Neural cell (in vitro differentiated cells): ENCODE data around the gene SEC24D. TPM values are rescaled to one million over a fixed set of nuclear protein-coding genes. Genes with fewer than 3 reads are reported as not detected.

Experiments
- H2AFZ ChIP-seq: fragments of 200-600, 300-800 bp; sonication (generic), shearing (Covaris generic); 2 replicates; pipeline ENCODE4 v1.6.0; 2014; ENCODE audit warnings: low read depth, mild to moderate bottlenecking, antibody characterized with exemption, low read length, moderate library complexity
- H3F3A ChIP-seq: fragments of 200-600 bp; shearing (Covaris generic); 2 replicates; pipeline ENCODE4 v1.6.1; 2016; ENCODE audit warnings: mild to moderate bottlenecking, moderate library complexity, mixed read lengths, antibody characterized with exemption, low read length; ENCODE audit not compliant: insufficient read depth, poor library complexity, severe bottlenecking
- H3K27ac ChIP-seq: fragments of 200-600, 300-800 bp; sonication (generic), shearing (Covaris generic); 2 replicates; pipeline ENCODE4 v1.5.1; 2014; ENCODE audit warnings: mild to moderate bottlenecking, low read length, moderate library complexity
- H3K27me3 ChIP-seq: fragments of 300-800, 200-600 bp; sonication (generic), shearing (Covaris generic); 2 replicates; pipeline ENCODE4 v1.6.0; 2014; ENCODE audit warnings: mild to moderate bottlenecking, low read depth, low read length, moderate library complexity; ENCODE audit not compliant: insufficient read depth
- H3K36me3 ChIP-seq: fragments of 300-800, 200-600 bp; sonication (generic), shearing (Covaris generic); 2 replicates; pipeline ENCODE4 v1.5.1; 2014; ENCODE audit warnings: mild to moderate bottlenecking, antibody characterized with exemption, low read length, moderate library complexity; ENCODE audit not compliant: insufficient read depth
- H3K4me2 ChIP-seq: fragments of 300-800, 200-600 bp; sonication (generic), shearing (Covaris generic); 2 replicates; pipeline ENCODE4 v1.6.0; 2014; ENCODE audit warnings: mild to moderate bottlenecking, low read length
- H3K4me3 ChIP-seq: fragments of 300-800, 200-600 bp; sonication (generic), shearing (Covaris generic); 2 replicates; pipeline ENCODE4 v1.5.1; 2014; ENCODE audit warnings: mild to moderate bottlenecking, low read length, moderate library complexity
- H3K79me2 ChIP-seq: fragments of 200-600 bp; shearing (Covaris generic); replicated peaks from 2 replicates; pipeline ENCODE4 v1.6.0; 2014; ENCODE audit warnings: mild to moderate bottlenecking, low read length, moderate library complexity; ENCODE audit not compliant: insufficient read depth
- H3K9ac ChIP-seq: fragments of 300-800, 200-600 bp; sonication (generic), shearing (Covaris generic); 2 replicates; pipeline ENCODE4 v1.6.1; 2016; ENCODE audit warnings: mild to moderate bottlenecking, low read length, mixed read lengths
- H3K9me2 ChIP-seq: fragments of 200-600 bp; shearing (Covaris generic); 2 replicates; pipeline ENCODE4 v1.6.1; 2016; ENCODE audit warnings: mild to moderate bottlenecking, low read length, mixed read lengths; ENCODE audit not compliant: insufficient read depth
- H3K9me3 ChIP-seq: fragments of 200-600, 300-800 bp; sonication (generic), shearing (Covaris generic); 2 replicates; pipeline ENCODE4 v1.6.1; 2016; ENCODE audit warnings: mild to moderate bottlenecking, mixed run types, low read length, moderate library complexity, mixed read lengths
- H4K20me1 ChIP-seq: fragments of 200-600 bp; shearing (Covaris generic); 2 replicates; pipeline ENCODE4 v1.6.1; 2016; ENCODE audit warnings: mild to moderate bottlenecking, mixed run types; ENCODE audit not compliant: insufficient read depth
- EP300 ChIP-seq: fragments of 450-650 bp; conservative IDR thresholded peaks from 2 replicates; pipeline ENCODE4 v1.6.1; 2014; ENCODE audit warnings: antibody characterized with exemption, mild to moderate bottlenecking, moderate library complexity; ENCODE audit not compliant: poor library complexity, severe bottlenecking
- EZH2 ChIP-seq: fragments of 200-600, 300-800 bp; shearing (Covaris generic), sonication (generic); IDR thresholded peaks from 2 replicates; pipeline ENCODE4 v1.6.1; 2014; ENCODE audit warnings: antibody characterized with exemption, low read length, borderline replicate concordance, mild to moderate bottlenecking; ENCODE audit not compliant: insufficient read depth, poor library complexity, severe bottlenecking
- MXI1 ChIP-seq: fragments of 450-650 bp; conservative IDR thresholded peaks from 2 replicates; pipeline ENCODE4 v1.6.1; 2014; ENCODE audit warnings: antibody characterized with exemption, mild to moderate bottlenecking; ENCODE audit not compliant: poor library complexity, severe bottlenecking
- POLR2AphosphoS5 ChIP-seq: IDR thresholded peaks from 2 replicates; pipeline ENCODE4 v1.6.1; 2012
- RAD21 ChIP-seq: fragments of 450-650 bp; conservative IDR thresholded peaks from 2 replicates; pipeline ENCODE4 v1.6.1; 2014; ENCODE audit warnings: antibody characterized with exemption, mild to moderate bottlenecking, moderate library complexity
- SMC3 ChIP-seq: fragments of 450-650 bp; conservative IDR thresholded peaks from 2 replicates; pipeline ENCODE4 v1.6.1; 2014; ENCODE audit warnings: antibody characterized with exemption, mild to moderate bottlenecking, moderate library complexity; ENCODE audit not compliant: poor library complexity
- TAF1 ChIP-seq: IDR thresholded peaks from 2 replicates; pipeline ENCODE4 v1.6.1; 2012; ENCODE audit warnings: low read depth
- polyA plus RNA-seq: library from polyadenylated mRNA; depleted of rRNA; stranded (reverse); fragments of >200 nt; gene quantifications from 2 replicates; pipeline ENCODE4 v1.2.3, GENCODE V29; 2014
- TF ChIP-seq, protein P1 (sequence below): IDR thresholded peaks from 2 replicates; pipeline ENCODE4 v1.6.1; 2012; ENCODE audit warnings: borderline replicate concordance
- TF ChIP-seq, protein P2 (sequence below): fragments of 450-650 bp; IDR thresholded peaks from 2 replicates; pipeline ENCODE4 v1.5.1; 2014; ENCODE audit warnings: antibody characterized with exemption, mild to moderate bottlenecking, moderate library complexity; ENCODE audit not compliant: poor library complexity, severe bottlenecking

SEC24D gene
- polyA plus RNA-seq, 1 donor from 2014 or later, result 7.8 TPM

- no peaks in the 10 kb centered on the region for H3K9me3 ChIP-seq
- H2AFZ ChIP-seq, result no peak overlapping the region
- H3K9me2 ChIP-seq, result no peaks in the 10 kb centered on the region
- no peak overlapping the region for H3K9ac ChIP-seq
- no peaks in the 10 kb centered on the region for H3F3A ChIP-seq
- no peaks in the 10 kb centered on the region for H3K36me3 ChIP-seq
- H3K27ac ChIP-seq, result no peak overlapping the region
- TF ChIP-seq EP300 (no peak), TAF1 (no peak), POLR2AphosphoS5 (no peak), SMC3 (no peak), RAD21 (no peak), EZH2 (no peak), MXI1 (no peak)
- TF ChIP-seq, protein P1, sequence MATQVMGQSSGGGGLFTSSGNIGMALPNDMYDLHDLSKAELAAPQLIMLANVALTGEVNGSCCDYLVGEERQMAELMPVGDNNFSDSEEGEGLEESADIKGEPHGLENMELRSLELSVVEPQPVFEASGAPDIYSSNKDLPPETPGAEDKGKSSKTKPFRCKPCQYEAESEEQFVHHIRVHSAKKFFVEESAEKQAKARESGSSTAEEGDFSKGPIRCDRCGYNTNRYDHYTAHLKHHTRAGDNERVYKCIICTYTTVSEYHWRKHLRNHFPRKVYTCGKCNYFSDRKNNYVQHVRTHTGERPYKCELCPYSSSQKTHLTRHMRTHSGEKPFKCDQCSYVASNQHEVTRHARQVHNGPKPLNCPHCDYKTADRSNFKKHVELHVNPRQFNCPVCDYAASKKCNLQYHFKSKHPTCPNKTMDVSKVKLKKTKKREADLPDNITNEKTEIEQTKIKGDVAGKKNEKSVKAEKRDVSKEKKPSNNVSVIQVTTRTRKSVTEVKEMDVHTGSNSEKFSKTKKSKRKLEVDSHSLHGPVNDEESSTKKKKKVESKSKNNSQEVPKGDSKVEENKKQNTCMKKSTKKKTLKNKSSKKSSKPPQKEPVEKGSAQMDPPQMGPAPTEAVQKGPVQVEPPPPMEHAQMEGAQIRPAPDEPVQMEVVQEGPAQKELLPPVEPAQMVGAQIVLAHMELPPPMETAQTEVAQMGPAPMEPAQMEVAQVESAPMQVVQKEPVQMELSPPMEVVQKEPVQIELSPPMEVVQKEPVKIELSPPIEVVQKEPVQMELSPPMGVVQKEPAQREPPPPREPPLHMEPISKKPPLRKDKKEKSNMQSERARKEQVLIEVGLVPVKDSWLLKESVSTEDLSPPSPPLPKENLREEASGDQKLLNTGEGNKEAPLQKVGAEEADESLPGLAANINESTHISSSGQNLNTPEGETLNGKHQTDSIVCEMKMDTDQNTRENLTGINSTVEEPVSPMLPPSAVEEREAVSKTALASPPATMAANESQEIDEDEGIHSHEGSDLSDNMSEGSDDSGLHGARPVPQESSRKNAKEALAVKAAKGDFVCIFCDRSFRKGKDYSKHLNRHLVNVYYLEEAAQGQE, result no peak
- TF ChIP-seq, protein P2, sequence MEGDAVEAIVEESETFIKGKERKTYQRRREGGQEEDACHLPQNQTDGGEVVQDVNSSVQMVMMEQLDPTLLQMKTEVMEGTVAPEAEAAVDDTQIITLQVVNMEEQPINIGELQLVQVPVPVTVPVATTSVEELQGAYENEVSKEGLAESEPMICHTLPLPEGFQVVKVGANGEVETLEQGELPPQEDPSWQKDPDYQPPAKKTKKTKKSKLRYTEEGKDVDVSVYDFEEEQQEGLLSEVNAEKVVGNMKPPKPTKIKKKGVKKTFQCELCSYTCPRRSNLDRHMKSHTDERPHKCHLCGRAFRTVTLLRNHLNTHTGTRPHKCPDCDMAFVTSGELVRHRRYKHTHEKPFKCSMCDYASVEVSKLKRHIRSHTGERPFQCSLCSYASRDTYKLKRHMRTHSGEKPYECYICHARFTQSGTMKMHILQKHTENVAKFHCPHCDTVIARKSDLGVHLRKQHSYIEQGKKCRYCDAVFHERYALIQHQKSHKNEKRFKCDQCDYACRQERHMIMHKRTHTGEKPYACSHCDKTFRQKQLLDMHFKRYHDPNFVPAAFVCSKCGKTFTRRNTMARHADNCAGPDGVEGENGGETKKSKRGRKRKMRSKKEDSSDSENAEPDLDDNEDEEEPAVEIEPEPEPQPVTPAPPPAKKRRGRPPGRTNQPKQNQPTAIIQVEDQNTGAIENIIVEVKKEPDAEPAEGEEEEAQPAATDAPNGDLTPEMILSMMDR, result no peak
- no peaks in the 10 kb centered on the region for H4K20me1 ChIP-seq
- H3K27me3 ChIP-seq, result no peaks in the 10 kb centered on the region
- no peak overlapping the region for H3K4me2 ChIP-seq
- H3K79me2 ChIP-seq, result no peaks in the 10 kb centered on the region
- H3K4me3 ChIP-seq, result no peak overlapping the region
Measured at GRCh38 chr4:118714682-118715081, 121.2 kb downstream of the SEC24D start.

DNA sequence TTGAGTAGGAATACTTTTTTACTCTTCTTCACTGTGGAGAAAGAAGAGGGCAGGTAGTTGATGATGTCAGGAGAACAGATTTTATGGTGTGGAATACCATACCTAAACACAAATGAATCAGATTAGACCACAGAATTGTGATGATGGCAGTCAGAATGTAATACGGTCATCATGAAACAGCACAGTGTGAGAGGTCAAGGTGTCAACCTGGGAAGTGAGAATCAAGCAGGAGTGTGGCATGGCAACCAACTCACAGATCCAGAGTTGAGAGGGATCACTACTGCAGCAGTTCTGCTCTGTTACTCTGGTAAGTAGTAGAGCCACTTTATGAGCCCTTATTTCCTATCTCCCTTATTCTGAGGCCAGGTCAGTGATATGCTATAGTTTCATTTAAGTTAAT is 123.1 kb downstream of the SEC24D start:
- Histone ChIP-seq H3K27ac (no peak overlapping the region), H3K36me3 (no peaks in the 10 kb centered on the region), H3K27me3 (no peaks in the 10 kb centered on the region), H3K9me3 (no peaks in the 10 kb centered on the region), H3K79me2 (no peaks in the 10 kb centered on the region), H3F3A (no peaks in the 10 kb centered on the region), H4K20me1 (no peaks in the 10 kb centered on the region), H3K9ac (no peak overlapping the region), H2AFZ (no peak overlapping the region), H3K4me3 (no peak overlapping the region), H3K9me2 (no peaks in the 10 kb centered on the region), H3K4me2 (no peak overlapping the region)
- TF ChIP-seq EZH2 (no peak), MXI1 (no peak), EP300 (no peak), POLR2AphosphoS5 (no peak), TAF1 (no peak), SMC3 (no peak), RAD21 (no peak)
- TF ChIP-seq, protein P2, result no peak
- TF ChIP-seq, protein P1, result no peak
